OCI-LY7 (cell line): ENCODE results near the gene BDP1. TPM values are rescaled to one million over a fixed set of nuclear protein-coding genes. Genes with fewer than 3 reads are reported as not detected.

ENCODE experiments used
- BruUV-seq: library from RNA; stranded (reverse); fragments of 400-500 nt; replicated peaks from 2 replicates; lab custom pipeline; 2021; lab: Mats Ljungman, UMichigan
- CTCF ChIA-PET: fragments of 300-600 bp; sonication (Branson Sonifier 250); formaldehyde crosslinking; loops from one replicate; lab custom pipeline; 2022; ENCODE audit warnings: antibody characterized with exemption; ENCODE audit not compliant: unreplicated experiment; lab: Charles Lee
- POLR2A ChIA-PET: fragments of 300-600 bp; sonication (Branson Sonifier 250); formaldehyde crosslinking; loops from one replicate; lab custom pipeline; 2022; ENCODE audit warnings: antibody characterized with exemption; lab: Charles Lee
- DNase-seq: peaks from one replicate; pipeline ENCODE4 v3.0.0-alpha.2; 2015; ENCODE audit warnings: low spot score
- H2AFZ ChIP-seq: fragments of 200-600 bp; sonication (generic), shearing (Covaris generic); 2 replicates; pipeline ENCODE4 v1.6.1; 2014; ENCODE audit warnings: mild to moderate bottlenecking, antibody characterized with exemption, low read length, moderate library complexity
- H3K27ac ChIP-seq: fragments of 200-600 bp; sonication (generic); 2 replicates; pipeline ENCODE4 v1.5.1; 2014; ENCODE audit warnings: mixed run types, low read depth, mild to moderate bottlenecking, moderate library complexity, low read length, inconsistent platforms; ENCODE audit not compliant: poor library complexity, severe bottlenecking
- H3K36me3 ChIP-seq: fragments of 200-600 bp; sonication (generic); 2 replicates; pipeline ENCODE4 v1.6.1; 2014; ENCODE audit warnings: mild to moderate bottlenecking, antibody characterized with exemption, low read length, moderate library complexity, mixed read lengths; ENCODE audit not compliant: insufficient read depth
- H3K4me1 ChIP-seq: fragments of 200-600 bp; sonication (generic); 2 replicates; pipeline ENCODE4 v1.5.1; 2014; ENCODE audit warnings: mild to moderate bottlenecking, low read length; ENCODE audit not compliant: insufficient read depth, poor library complexity, severe bottlenecking
- H3K4me2 ChIP-seq: fragments of 200-600 bp; sonication (generic); 2 replicates; pipeline ENCODE4 v1.6.1; 2014; ENCODE audit warnings: mild to moderate bottlenecking, low read length
- H3K4me3 ChIP-seq: fragments of 200-600 bp; sonication (generic); 2 replicates; pipeline ENCODE4 v1.5.1; 2014; ENCODE audit warnings: mild to moderate bottlenecking, low read depth, low read length; ENCODE audit not compliant: poor library complexity, severe bottlenecking
- H3K79me2 ChIP-seq: fragments of 200-600 bp; sonication (generic); 2 replicates; pipeline ENCODE4 v1.6.1; 2016; ENCODE audit warnings: low read depth, mild to moderate bottlenecking, low read length, moderate library complexity, mixed read lengths; ENCODE audit not compliant: insufficient read depth
- H3K9me2 ChIP-seq: fragments of 200-600 bp; sonication (generic); 2 replicates; pipeline ENCODE4 v1.6.1; 2016; ENCODE audit warnings: mild to moderate bottlenecking, low read length, mixed read lengths; ENCODE audit not compliant: insufficient read depth
- H3K9me3 ChIP-seq: fragments of 200-600 bp; sonication (generic); 2 replicates; pipeline ENCODE4 v1.6.1; 2014; ENCODE audit warnings: mild to moderate bottlenecking, mixed run types, low read length, mixed read lengths
- H4K20me1 ChIP-seq: fragments of 200-600 bp; sonication (generic); 2 replicates; pipeline ENCODE4 v1.6.1; 2014; ENCODE audit warnings: mild to moderate bottlenecking, antibody characterized with exemption, low read length, moderate library complexity, mixed read lengths; ENCODE audit not compliant: insufficient read depth
- CTCF ChIP-seq: fragments of 200-600 bp; sonication (generic); conservative IDR thresholded peaks from 2 replicates; pipeline ENCODE4 v1.5.1; 2014; ENCODE audit warnings: mild to moderate bottlenecking, antibody characterized with exemption, low read length, moderate library complexity, mixed read lengths
- EZH2phosphoT487 ChIP-seq: fragments of 200-600 bp; sonication (generic); IDR thresholded peaks from 2 replicates; pipeline ENCODE4 v1.6.1; 2018; ENCODE audit warnings: low read depth, borderline replicate concordance, mild to moderate bottlenecking, mixed run types, antibody characterized with exemption, low read length, moderate library complexity, mixed read lengths
- intact Hi-C: fragments of 100-400 bp; cut with micrococcal nuclease; formaldehyde crosslinking; loops from one replicate; pipeline ENCODE4 v1.10.0; 2022; ENCODE audit not compliant: unreplicated experiment
- total RNA-seq, 2 experiments: library from RNA; depleted of rRNA in 1 of 2; stranded (reverse); fragments of >200 nt in 1 of 2; shearing (Covaris generic) in 1 of 2; gene quantifications; 2 replicates each; pipeline ENCODE4 v1.2.3, GENCODE V29; 2014 to 2022

BDP1 gene
- total RNA-seq, 2 experiments from 2014 or later: 29.2 to 37.3 TPM

- peaks cover 67% of the 10 kb centered on the region for H3K36me3 ChIP-seq
- ChIA-PET CTCF (no interaction called here), POLR2A (no interaction called here)
- H3K4me2 ChIP-seq: no peak overlapping the region
- H3K9me2 ChIP-seq: no peaks in the 10 kb centered on the region
- TF ChIP-seq EZH2phosphoT487 (no peak), CTCF (no peak)
- no peaks in the 10 kb centered on the region for H3K4me1 ChIP-seq
- H3K79me2 ChIP-seq: peaks cover 2% of the 10 kb centered on the region; the same call in 1 of the 2 replicates
- intact Hi-C loops: no loop called here
- H3K9me3 ChIP-seq: no peaks in the 10 kb centered on the region
- H4K20me1 ChIP-seq: no peaks in the 10 kb centered on the region
- no peak overlapping the region for H2AFZ ChIP-seq
- no peak overlapping the region for H3K4me3 ChIP-seq
- no peak for DNase-seq
- no peak overlapping the region for H3K27ac ChIP-seq
- BruUV-seq: no TSS peak
Measured at GRCh38 chr5:71596169-71596568, 140.7 kb downstream of the BDP1 start.

GRCh38 chr5:71597001-71597400 is 141.6 kb downstream of the BDP1 start:
- no peak overlapping the region for H3K27ac ChIP-seq
- H3K9me3 ChIP-seq: no peaks in the 10 kb centered on the region
- TF ChIP-seq EZH2phosphoT487: no peak
- TF ChIP-seq CTCF: no peak
- ChIA-PET POLR2A (no interaction called here), CTCF (no interaction called here)
- H3K4me2 ChIP-seq: no peak overlapping the region
- no peak overlapping the region for H2AFZ ChIP-seq
- no peak for DNase-seq
- H3K4me1 ChIP-seq: no peaks in the 10 kb centered on the region
- H3K79me2 ChIP-seq: no peaks in the 10 kb centered on the region; the same call in 1 of the 2 replicates
- peaks cover 76% of the 10 kb centered on the region for H3K36me3 ChIP-seq
- no peaks in the 10 kb centered on the region for H3K9me2 ChIP-seq
- intact Hi-C loops: no loop called here
- BruUV-seq: no TSS peak
- H3K4me3 ChIP-seq: no peak overlapping the region
- H4K20me1 ChIP-seq: no peaks in the 10 kb centered on the region

- Histone ChIP-seq H4K20me1 (no peaks in the 10 kb centered on the region), H3K79me2 (no peaks in the 10 kb centered on the region), H3K4me1 (no peaks in the 10 kb centered on the region), H3K4me3 (no peak overlapping the region), H3K27ac (no peak overlapping the region), H3K36me3 (peaks cover 82% of the 10 kb centered on the region), H3K9me3 (no peaks in the 10 kb centered on the region), H2AFZ (no peak overlapping the region), H3K9me2 (no peaks in the 10 kb centered on the region), H3K4me2 (no peak overlapping the region)
- no TSS peak for BruUV-seq
- ChIA-PET CTCF (interaction anchor here (1.0 to 1.4 kb wide), 2 partner anchors 8 to 15 kb away, joined by 3 to 4 read pairs; no protein-coding TSS in a partner anchor), POLR2A (interaction anchor here (1.0 kb wide), 1 partner anchor 13 kb away, joined by 7 read pairs; no protein-coding TSS in a partner anchor)
- intact Hi-C loops: no loop called here
- no peak for DNase-seq
- no peak for TF ChIP-seq CTCF
Measured at GRCh38 chr5:71600783-71601182, 145.3 kb downstream of the BDP1 start.
